B cell (primary cell): Measurements from ENCODE around the gene PHLPP1. TPM values are rescaled to one million over a fixed set of nuclear protein-coding genes. Genes with fewer than 3 reads are reported as not detected.

Source experiments
- ATAC-seq: fragments of 200-7000 bp; cut with Tn5 transposase; one replicate; pipeline ENCODE4 v1.10.0; 2021; ENCODE audit warnings: low read depth, mild to moderate bottlenecking, moderate number of reproducible peaks, moderate library complexity
- CTCF ChIA-PET: fragments of 350-600 bp; sonication (Branson Sonifier 250); formaldehyde crosslinking; loops from one replicate; lab custom pipeline; 2021; ENCODE audit warnings: antibody characterized with exemption, inconsistent platforms; lab: Charles Lee
- POLR2A ChIA-PET: fragments of 350-600 bp; sonication (Branson Sonifier 250); formaldehyde crosslinking; loops from one replicate; lab custom pipeline; 2021; ENCODE audit warnings: antibody characterized with exemption; lab: Charles Lee
- DNase-seq: peaks from one replicate; pipeline ENCODE4 v3.0.0; 2013
- H2AFZ ChIP-seq: 2 replicates; pipeline ENCODE4 v1.6.1; 2012; ENCODE audit warnings: mild to moderate bottlenecking, low read depth, low read length; ENCODE audit not compliant: insufficient read depth, poor library complexity, severe bottlenecking
- H3K27ac ChIP-seq, 2 donors: 1 replicate in 1 of 2; 2 replicates in 1 of 2; pipeline ENCODE4 v1.5.1; 2012 to 2013; ENCODE audit warnings: low read length in 2 of 2, mild to moderate bottlenecking in 2 of 2, moderate library complexity in 1 of 2
- H3K27me3 ChIP-seq, 4 experiments: fragments of 200-600 bp in 1 of 4; sonication (generic) in 1 of 4; replicated peaks in 1 of 4; 1 replicate in 2 of 4; 2 replicates in 2 of 4; pipeline versions ENCODE4 v1.6.1 to v1.7.0; 2013 to 2016; ENCODE audit warnings: low read length in 3 of 4, mild to moderate bottlenecking in 2 of 4, mixed read lengths in 1 of 4, moderate library complexity in 1 of 4; ENCODE audit not compliant: insufficient read depth in 4 of 4, control insufficient read depth in 3 of 4; ENCODE audit errors: control extremely low read depth in 1 of 4
- H3K36me3 ChIP-seq, 2 experiments: replicated peaks in 1 of 2; 1 replicate in 1 of 2; 2 replicates in 1 of 2; pipeline versions ENCODE4 v1.6.1 to v1.7.1; 2013; ENCODE audit warnings: low read length in 1 of 2; ENCODE audit not compliant: insufficient read depth in 2 of 2, control insufficient read depth in 1 of 2; ENCODE audit errors: control extremely low read depth in 1 of 2, extremely low read depth in 1 of 2
- H3K4me1 ChIP-seq, 2 donors: fragments of 200-600 bp in 1 of 2; sonication (generic) in 1 of 2; 1 replicate in 1 of 2; 2 replicates in 1 of 2; pipeline versions ENCODE4 v1.5.1 to v1.6.1; 2013 to 2017; ENCODE audit warnings: low read length in 2 of 2; ENCODE audit not compliant: control insufficient read depth in 2 of 2, insufficient read depth in 2 of 2
- H3K4me2 ChIP-seq: replicated peaks from 2 replicates; pipeline ENCODE3; 2012; ENCODE audit warnings: mild to moderate bottlenecking, low read depth, low read length; ENCODE audit not compliant: poor library complexity, severe bottlenecking
- H3K4me3 ChIP-seq, 5 experiments: fragments of 200-600 bp in 1 of 5; sonication (generic) in 1 of 5; 1 replicate in 3 of 5; 2 replicates in 2 of 5; pipeline versions ENCODE4 v1.5.1 to v1.7.0; 2011 to 2016; ENCODE audit warnings: low read length in 4 of 5, mild to moderate bottlenecking in 4 of 5, low read depth in 2 of 5, control low read depth in 1 of 5, moderate library complexity in 1 of 5; ENCODE audit not compliant: insufficient read depth in 1 of 5; ENCODE audit errors: control extremely low read depth in 1 of 5, extremely low read depth in 1 of 5
- H3K79me2 ChIP-seq: fragments of 200-600 bp; sonication (generic); one replicate; pipeline ENCODE4 v1.6.0; 2016; ENCODE audit warnings: low read length; ENCODE audit not compliant: control insufficient read depth, insufficient read depth
- H3K9ac ChIP-seq: fragments of 200-600 bp; sonication (generic); 2 replicates; pipeline ENCODE4 v1.6.1; 2017; ENCODE audit warnings: mild to moderate bottlenecking, low read length, moderate library complexity
- H3K9me3 ChIP-seq, 3 donors: one replicate each; pipeline versions ENCODE4 v1.6.1 to v1.7.1; 2013; ENCODE audit warnings: low read length in 2 of 3; ENCODE audit not compliant: control insufficient read depth in 2 of 3, insufficient read depth in 1 of 3; ENCODE audit errors: control extremely low read depth in 1 of 3
- H4K20me1 ChIP-seq: 2 replicates; pipeline ENCODE4 v1.6.0; 2012; ENCODE audit warnings: mild to moderate bottlenecking, low read length; ENCODE audit not compliant: insufficient read depth, control insufficient read depth, poor library complexity, severe bottlenecking
- H3K27ac Mint-ChIP-seq: one replicate; pipeline ENCODE4 v1.8.0; 2021; ENCODE audit warnings: mixed read lengths
- H3K27me3 Mint-ChIP-seq: one replicate; pipeline ENCODE4 v1.8.0; 2021; ENCODE audit warnings: mixed read lengths
- H3K4me1 Mint-ChIP-seq: one replicate; pipeline ENCODE4 v1.8.0; 2021; ENCODE audit warnings: mixed read lengths
- H3K4me3 Mint-ChIP-seq: one replicate; pipeline ENCODE4 v1.8.0; 2021; ENCODE audit warnings: mixed read lengths
- H3K9me3 Mint-ChIP-seq: one replicate; pipeline ENCODE4 v1.8.0; 2022; ENCODE audit warnings: mixed read lengths; ENCODE audit not compliant: insufficient read depth
- CTCF ChIP-seq: fragments of 200-600 bp; IDR thresholded peaks from one replicate; pipeline ENCODE4 v1.8.0; 2022; ENCODE audit warnings: antibody characterized with exemption, mild to moderate bottlenecking
- EZH2 ChIP-seq: IDR thresholded peaks from 2 replicates; pipeline ENCODE4 v1.6.1; 2012; ENCODE audit warnings: borderline replicate concordance, low read depth, mild to moderate bottlenecking, moderate library complexity, low read length; ENCODE audit not compliant: insufficient read depth, poor library complexity, severe bottlenecking
- WGBS: methylation state at CpG from one replicate; pipeline ENCODE4 v1.1.5; 2013; ENCODE audit warnings: missing lambda C conversion rate; ENCODE audit not compliant: insufficient coverage; 5-methylcytosine and 5-hydroxymethylcytosine counted together
- intact Hi-C: fragments of 100-400 bp; cut with micrococcal nuclease; formaldehyde crosslinking; loops from one replicate; pipeline ENCODE4 v1.10.0; 2022
- polyA plus RNA-seq: library from polyadenylated mRNA; depleted of rRNA; stranded (reverse); fragments of >200 nt; gene quantifications from 2 replicates; pipeline ENCODE4 v1.2.3, GENCODE V29; 2012
- total RNA-seq, 2 donors: library from RNA; stranded (reverse); fragments of 120-200 nt in 1 of 2; gene quantifications; 1 replicate in 1 of 2; 2 replicates in 1 of 2; pipeline versions ENCODE4 v1.2.3 to v1.2.4, GENCODE V29; 2013 to 2022

The PHLPP1 gene
- total and polyA plus RNA-seq, 2 donors (not counting 1 experiment from before 2014, with no cell fraction given), result 3.0 to 20.7 TPM

- H3K9ac ChIP-seq, result no peak overlapping the region
- Mint-ChIP-seq H3K27me3 (peaks cover 6% of the 10 kb centered on the region), H3K4me1 (no peaks in the 10 kb centered on the region), H3K4me3 (no peak overlapping the region), H3K27ac (no peak overlapping the region), H3K9me3 (peaks cover 20% of the 10 kb centered on the region)
- no peak overlapping the region for H3K27ac ChIP-seq
- H3K4me3 ChIP-seq, result no peak overlapping the region
- H3K9me3 ChIP-seq, result peaks cover 3 to 34% (median 24%) of the 10 kb centered on the region in 3 donors
- no peaks in the 10 kb centered on the region for H4K20me1 ChIP-seq
- no peak for ATAC-seq
- no peaks in the 10 kb centered on the region for H3K36me3 ChIP-seq
- no peak for TF ChIP-seq EZH2
- 91% methylated on average over 6 of the region's 6 CpGs for WGBS
- no peak for DNase-seq
- H3K4me1 ChIP-seq, result no peaks in the 10 kb centered on the region
- H3K4me2 ChIP-seq, result no peak overlapping the region
- H3K27me3 ChIP-seq, result no peaks in the 10 kb centered on the region
- ChIA-PET CTCF (no interaction called here), POLR2A (no interaction called here)
- H2AFZ ChIP-seq, result no peak overlapping the region
- intact Hi-C loops, result no loop called here
- no peaks in the 10 kb centered on the region for H3K79me2 ChIP-seq
These were observed 25.0 kb upstream of the PHLPP1 start for GRCh38 chr18:62690236-62690815.

- ATAC-seq (no peak), DNase-seq (no peak)
- no peaks in the 10 kb centered on the region for H3K27me3 ChIP-seq
- POLR2A ChIA-PET, result no interaction called here
- peaks cover 6% of the 10 kb centered on the region for H3K27me3 Mint-ChIP-seq
- H3K4me1 Mint-ChIP-seq, result no peaks in the 10 kb centered on the region
- H3K9ac ChIP-seq, result no peak overlapping the region
- CTCF ChIA-PET, result no interaction called here
- no peaks in the 10 kb centered on the region for H4K20me1 ChIP-seq
- TF ChIP-seq CTCF (no peak), EZH2 (no peak)
- peaks cover 1 to 15% (median 12%) of the 10 kb centered on the region in 3 donors for H3K9me3 ChIP-seq
- H3K36me3 ChIP-seq, result no peaks in the 10 kb centered on the region
- peaks cover 13% of the 10 kb centered on the region for H3K9me3 Mint-ChIP-seq
- no peak overlapping the region for H3K27ac ChIP-seq
- H3K4me3 ChIP-seq, result no peak overlapping the region
- H3K79me2 ChIP-seq, result no peaks in the 10 kb centered on the region
- H3K4me2 ChIP-seq, result no peak overlapping the region
- no peaks in the 10 kb centered on the region for H3K4me1 ChIP-seq
- intact Hi-C loops, result no loop called here
- no peak overlapping the region for H3K27ac Mint-ChIP-seq
- H2AFZ ChIP-seq, result no peak overlapping the region
- H3K4me3 Mint-ChIP-seq, result no peak overlapping the region
- WGBS, result 88% methylated on average over 1 of the region's 1 CpG
These were observed 21.7 kb upstream of the PHLPP1 start for GRCh38 chr18:62693659-62694058.
